B cell (primary cell): ENCODE results near the gene RAB8B. TPM values are rescaled to one million over a fixed set of nuclear protein-coding genes. Genes with fewer than 3 reads are reported as not detected.

ENCODE experiments used
- ATAC-seq: fragments of 200-7000 bp; cut with Tn5 transposase; one replicate; pipeline ENCODE4 v1.10.0; 2021; ENCODE audit warnings: low read depth, mild to moderate bottlenecking, moderate number of reproducible peaks, moderate library complexity
- CTCF ChIA-PET: fragments of 350-600 bp; sonication (Branson Sonifier 250); formaldehyde crosslinking; loops from one replicate; lab custom pipeline; 2021; ENCODE audit warnings: antibody characterized with exemption, inconsistent platforms; lab: Charles Lee
- POLR2A ChIA-PET: fragments of 350-600 bp; sonication (Branson Sonifier 250); formaldehyde crosslinking; loops from one replicate; lab custom pipeline; 2021; ENCODE audit warnings: antibody characterized with exemption; lab: Charles Lee
- DNase-seq: peaks from one replicate; pipeline ENCODE4 v3.0.0; 2013
- H2AFZ ChIP-seq: 2 replicates; pipeline ENCODE4 v1.6.1; 2012; ENCODE audit warnings: mild to moderate bottlenecking, low read depth, low read length; ENCODE audit not compliant: insufficient read depth, poor library complexity, severe bottlenecking
- H3K27ac ChIP-seq, 2 donors: 1 replicate in 1 of 2; 2 replicates in 1 of 2; pipeline ENCODE4 v1.5.1; 2012 to 2013; ENCODE audit warnings: low read length in 2 of 2, mild to moderate bottlenecking in 2 of 2, moderate library complexity in 1 of 2
- H3K27me3 ChIP-seq, 4 experiments: fragments of 200-600 bp in 1 of 4; sonication (generic) in 1 of 4; replicated peaks in 1 of 4; 1 replicate in 2 of 4; 2 replicates in 2 of 4; pipeline versions ENCODE4 v1.6.1 to v1.7.0; 2013 to 2016; ENCODE audit warnings: low read length in 3 of 4, mild to moderate bottlenecking in 2 of 4, mixed read lengths in 1 of 4, moderate library complexity in 1 of 4; ENCODE audit not compliant: insufficient read depth in 4 of 4, control insufficient read depth in 3 of 4; ENCODE audit errors: control extremely low read depth in 1 of 4
- H3K36me3 ChIP-seq, 2 experiments: replicated peaks in 1 of 2; 1 replicate in 1 of 2; 2 replicates in 1 of 2; pipeline versions ENCODE4 v1.6.1 to v1.7.1; 2013; ENCODE audit warnings: low read length in 1 of 2; ENCODE audit not compliant: insufficient read depth in 2 of 2, control insufficient read depth in 1 of 2; ENCODE audit errors: control extremely low read depth in 1 of 2, extremely low read depth in 1 of 2
- H3K4me1 ChIP-seq, 2 donors: fragments of 200-600 bp in 1 of 2; sonication (generic) in 1 of 2; 1 replicate in 1 of 2; 2 replicates in 1 of 2; pipeline versions ENCODE4 v1.5.1 to v1.6.1; 2013 to 2017; ENCODE audit warnings: low read length in 2 of 2; ENCODE audit not compliant: control insufficient read depth in 2 of 2, insufficient read depth in 2 of 2
- H3K4me2 ChIP-seq: replicated peaks from 2 replicates; pipeline ENCODE3; 2012; ENCODE audit warnings: mild to moderate bottlenecking, low read depth, low read length; ENCODE audit not compliant: poor library complexity, severe bottlenecking
- H3K4me3 ChIP-seq, 5 experiments: fragments of 200-600 bp in 1 of 5; sonication (generic) in 1 of 5; 1 replicate in 3 of 5; 2 replicates in 2 of 5; pipeline versions ENCODE4 v1.5.1 to v1.7.0; 2011 to 2016; ENCODE audit warnings: low read length in 4 of 5, mild to moderate bottlenecking in 4 of 5, low read depth in 2 of 5, control low read depth in 1 of 5, moderate library complexity in 1 of 5; ENCODE audit not compliant: insufficient read depth in 1 of 5; ENCODE audit errors: control extremely low read depth in 1 of 5, extremely low read depth in 1 of 5
- H3K79me2 ChIP-seq: fragments of 200-600 bp; sonication (generic); one replicate; pipeline ENCODE4 v1.6.0; 2016; ENCODE audit warnings: low read length; ENCODE audit not compliant: control insufficient read depth, insufficient read depth
- H3K9ac ChIP-seq: fragments of 200-600 bp; sonication (generic); 2 replicates; pipeline ENCODE4 v1.6.1; 2017; ENCODE audit warnings: mild to moderate bottlenecking, low read length, moderate library complexity
- H3K9me3 ChIP-seq, 3 donors: one replicate each; pipeline versions ENCODE4 v1.6.1 to v1.7.1; 2013; ENCODE audit warnings: low read length in 2 of 3; ENCODE audit not compliant: control insufficient read depth in 2 of 3, insufficient read depth in 1 of 3; ENCODE audit errors: control extremely low read depth in 1 of 3
- H4K20me1 ChIP-seq: 2 replicates; pipeline ENCODE4 v1.6.0; 2012; ENCODE audit warnings: mild to moderate bottlenecking, low read length; ENCODE audit not compliant: insufficient read depth, control insufficient read depth, poor library complexity, severe bottlenecking
- H3K27ac Mint-ChIP-seq: one replicate; pipeline ENCODE4 v1.8.0; 2021; ENCODE audit warnings: mixed read lengths
- H3K27me3 Mint-ChIP-seq: one replicate; pipeline ENCODE4 v1.8.0; 2021; ENCODE audit warnings: mixed read lengths
- H3K4me1 Mint-ChIP-seq: one replicate; pipeline ENCODE4 v1.8.0; 2021; ENCODE audit warnings: mixed read lengths
- H3K4me3 Mint-ChIP-seq: one replicate; pipeline ENCODE4 v1.8.0; 2021; ENCODE audit warnings: mixed read lengths
- H3K9me3 Mint-ChIP-seq: one replicate; pipeline ENCODE4 v1.8.0; 2022; ENCODE audit warnings: mixed read lengths; ENCODE audit not compliant: insufficient read depth
- EZH2 ChIP-seq: IDR thresholded peaks from 2 replicates; pipeline ENCODE4 v1.6.1; 2012; ENCODE audit warnings: borderline replicate concordance, low read depth, mild to moderate bottlenecking, moderate library complexity, low read length; ENCODE audit not compliant: insufficient read depth, poor library complexity, severe bottlenecking
- WGBS: methylation state at CpG from one replicate; pipeline ENCODE4 v1.1.5; 2013; ENCODE audit warnings: missing lambda C conversion rate; ENCODE audit not compliant: insufficient coverage; 5-methylcytosine and 5-hydroxymethylcytosine counted together
- intact Hi-C: fragments of 100-400 bp; cut with micrococcal nuclease; formaldehyde crosslinking; loops from one replicate; pipeline ENCODE4 v1.10.0; 2022
- polyA plus RNA-seq: library from polyadenylated mRNA; depleted of rRNA; stranded (reverse); fragments of >200 nt; gene quantifications from 2 replicates; pipeline ENCODE4 v1.2.3, GENCODE V29; 2012
- total RNA-seq, 2 donors: library from RNA; stranded (reverse); fragments of 120-200 nt in 1 of 2; gene quantifications; 1 replicate in 1 of 2; 2 replicates in 1 of 2; pipeline versions ENCODE4 v1.2.3 to v1.2.4, GENCODE V29; 2013 to 2022
- TF ChIP-seq, protein P1 (sequence below): fragments of 200-600 bp; IDR thresholded peaks from one replicate; pipeline ENCODE4 v1.8.0; 2022; ENCODE audit warnings: antibody characterized with exemption, mild to moderate bottlenecking

The RAB8B gene
- total and polyA plus RNA-seq, 2 donors (not counting 1 experiment from before 2014, with no cell fraction given): 9.6 to 61.3 TPM

DNA sequence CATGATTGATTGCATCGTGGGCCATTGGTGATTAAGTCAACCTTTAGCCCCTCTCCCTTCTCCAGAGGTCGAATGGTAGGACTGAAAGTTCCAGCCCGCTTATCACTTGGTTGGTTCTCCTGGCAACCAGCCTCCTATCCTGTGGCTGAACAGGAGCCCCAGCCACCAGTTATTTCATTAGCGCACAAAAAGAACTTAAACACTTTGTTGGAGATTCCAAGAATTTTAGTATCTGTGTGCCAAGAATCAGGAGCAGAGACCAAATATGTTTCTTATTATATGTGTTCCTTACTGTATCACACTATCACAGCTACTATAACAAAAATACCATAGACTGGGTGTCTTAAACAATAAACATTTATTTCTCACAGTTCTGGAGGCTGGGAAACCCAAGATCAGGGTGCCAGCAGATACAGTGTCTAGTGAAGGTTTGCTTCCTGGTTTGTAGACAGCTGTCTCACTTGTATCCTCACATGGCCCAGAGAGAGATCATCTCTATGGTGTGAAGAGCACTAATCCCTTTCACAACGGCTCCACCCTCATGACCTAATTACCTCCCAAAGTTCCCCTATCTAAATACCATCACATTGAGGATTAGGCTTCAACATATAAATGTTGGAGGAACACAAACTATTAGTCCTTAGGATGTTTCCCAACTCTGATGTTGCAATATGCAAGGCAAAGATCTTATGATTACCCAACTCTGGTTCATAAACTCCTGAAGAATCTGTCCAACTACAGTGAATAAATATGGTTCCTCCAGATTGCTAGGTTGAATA, 57.5 kb downstream of the RAB8B start:
- Histone ChIP-seq H3K4me3 (no peak overlapping the region), H3K9ac (no peak overlapping the region), H3K4me2 (no peak overlapping the region), H3K27me3 (no peaks in the 10 kb centered on the region), H3K27ac (peak overlapping the region in 1 of 2 donors; percentile 12), H3K4me1 (peaks cover 5 to 11% of the 10 kb centered on the region in 2 donors), H3K36me3 (peaks cover 0 to 55% of the 10 kb centered on the region in 2 experiments), H3K9me3 (peaks cover 0 to 3% (median 3%) of the 10 kb centered on the region in 3 donors), H2AFZ (no peak overlapping the region), H4K20me1 (peaks cover 54% of the 10 kb centered on the region), H3K79me2 (peaks cover 66% of the 10 kb centered on the region)
- 100% methylated on average over 3 of the region's 5 CpGs for WGBS
- H3K27ac Mint-ChIP-seq: no peak overlapping the region
- DNase-seq: no peak
- H3K9me3 Mint-ChIP-seq: no peaks in the 10 kb centered on the region
- intact Hi-C loops: loop anchor here (5.0 kb wide), 1 partner anchor 35 kb away; no protein-coding TSS in a partner anchor
- no peak for TF ChIP-seq EZH2
- peaks cover 25% of the 10 kb centered on the region for H3K4me1 Mint-ChIP-seq
- H3K27me3 Mint-ChIP-seq: no peaks in the 10 kb centered on the region
- ChIA-PET POLR2A (no interaction called here), CTCF (interaction anchor here (1.5 kb wide), 1 partner anchor 199 kb away, joined by 4 read pairs; no protein-coding TSS in a partner anchor)
- H3K4me3 Mint-ChIP-seq: no peak overlapping the region
- no peak for ATAC-seq

DNA sequence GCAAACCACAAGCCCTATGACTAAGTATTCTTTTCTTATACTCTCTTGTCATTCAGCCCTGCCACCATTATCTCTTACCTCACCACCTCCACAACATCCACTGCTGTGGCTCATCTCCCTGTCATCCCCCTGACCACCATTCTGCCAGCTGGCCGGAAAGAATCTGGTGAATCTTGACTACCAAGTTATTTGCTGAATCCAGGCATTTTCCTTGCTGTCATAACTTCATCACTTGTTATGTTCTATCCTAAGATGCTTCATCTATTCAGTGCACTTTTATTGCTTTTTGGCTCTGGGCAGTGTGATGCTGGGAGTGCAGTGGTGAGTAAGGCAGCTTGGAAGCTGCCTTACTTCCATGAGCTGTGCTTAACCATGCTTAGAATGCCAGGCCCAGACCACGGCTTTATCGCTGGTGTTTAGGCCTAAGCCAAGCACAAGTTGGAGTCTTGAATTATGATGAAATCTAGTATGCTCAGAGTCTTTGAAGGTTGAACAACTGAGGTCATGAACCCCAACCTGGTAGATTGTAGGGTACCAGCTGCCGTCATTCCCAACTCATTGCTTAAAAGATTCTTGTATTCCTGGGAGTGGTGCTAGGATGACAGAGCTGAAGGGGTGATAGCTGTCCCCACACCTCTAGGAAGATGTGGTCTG, 61.0 kb downstream of the RAB8B start:
- H3K27me3 Mint-ChIP-seq: no peaks in the 10 kb centered on the region
- peaks cover 0 to 60% of the 10 kb centered on the region in 2 experiments for H3K36me3 ChIP-seq
- no peaks in the 10 kb centered on the region for H3K27me3 ChIP-seq
- H3K4me1 ChIP-seq: no peaks in the 10 kb centered on the region
- ChIA-PET POLR2A (no interaction called here), CTCF (no interaction called here)
- intact Hi-C loops: no loop called here
- H3K79me2 ChIP-seq: peaks cover 55% of the 10 kb centered on the region
- H3K27ac ChIP-seq: peak overlapping the region in 1 of 2 donors; percentile 28
- peaks cover 42% of the 10 kb centered on the region for H4K20me1 ChIP-seq
- WGBS: 100% methylated on average over 4 of the region's 4 CpGs
- no peaks in the 10 kb centered on the region for H3K9me3 Mint-ChIP-seq
- H3K4me1 Mint-ChIP-seq: peaks cover 1% of the 10 kb centered on the region
- no peak overlapping the region for H3K9ac ChIP-seq
- no peak for ATAC-seq
- no peak overlapping the region for H3K4me3 Mint-ChIP-seq
- H3K9me3 ChIP-seq: no peaks in the 10 kb centered on the region
- no peak for DNase-seq
- H3K4me3 ChIP-seq: no peak overlapping the region
- H3K27ac Mint-ChIP-seq: peak overlapping the region; percentile 15
- TF ChIP-seq EZH2: no peak
- TF ChIP-seq, protein P1, sequence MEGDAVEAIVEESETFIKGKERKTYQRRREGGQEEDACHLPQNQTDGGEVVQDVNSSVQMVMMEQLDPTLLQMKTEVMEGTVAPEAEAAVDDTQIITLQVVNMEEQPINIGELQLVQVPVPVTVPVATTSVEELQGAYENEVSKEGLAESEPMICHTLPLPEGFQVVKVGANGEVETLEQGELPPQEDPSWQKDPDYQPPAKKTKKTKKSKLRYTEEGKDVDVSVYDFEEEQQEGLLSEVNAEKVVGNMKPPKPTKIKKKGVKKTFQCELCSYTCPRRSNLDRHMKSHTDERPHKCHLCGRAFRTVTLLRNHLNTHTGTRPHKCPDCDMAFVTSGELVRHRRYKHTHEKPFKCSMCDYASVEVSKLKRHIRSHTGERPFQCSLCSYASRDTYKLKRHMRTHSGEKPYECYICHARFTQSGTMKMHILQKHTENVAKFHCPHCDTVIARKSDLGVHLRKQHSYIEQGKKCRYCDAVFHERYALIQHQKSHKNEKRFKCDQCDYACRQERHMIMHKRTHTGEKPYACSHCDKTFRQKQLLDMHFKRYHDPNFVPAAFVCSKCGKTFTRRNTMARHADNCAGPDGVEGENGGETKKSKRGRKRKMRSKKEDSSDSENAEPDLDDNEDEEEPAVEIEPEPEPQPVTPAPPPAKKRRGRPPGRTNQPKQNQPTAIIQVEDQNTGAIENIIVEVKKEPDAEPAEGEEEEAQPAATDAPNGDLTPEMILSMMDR: no peak
- H2AFZ ChIP-seq: no peak overlapping the region
- H3K4me2 ChIP-seq: no peak overlapping the region
